ENCODE results near the gene DMTF1.

The DMTF1 gene

GRCh38 chr7:87159538-87159937, 7.3 kb downstream of the DMTF1 start:
- no peak overlapping the region for H3K9ac ChIP-seq (ENCODE audit: low read length)
- H3K36me3 ChIP-seq (ENCODE audit: control insufficient read depth, insufficient read depth, low read length): peaks cover 35% of the 10 kb centered on the region
- no peaks in the 10 kb centered on the region for H3K9me3 ChIP-seq (ENCODE audit: control insufficient read depth, insufficient read depth, low read depth, low read length)
- H3K27ac ChIP-seq (ENCODE audit: low read depth, low read length): no peak overlapping the region
- no peaks in the 10 kb centered on the region for H3K27me3 ChIP-seq (ENCODE audit: control insufficient read depth, insufficient read depth, low read length)
- peaks cover 11% of the 10 kb centered on the region for H3K4me1 ChIP-seq (ENCODE audit: control insufficient read depth, insufficient read depth, low read length)
- no peak overlapping the region for H3K4me3 ChIP-seq (ENCODE audit: low read depth, low read length)

- no peak overlapping the region for H3K4me3 ChIP-seq (ENCODE audit: low read depth, low read length)
- H3K9ac ChIP-seq (ENCODE audit: low read length): no peak overlapping the region
- H3K4me1 ChIP-seq (ENCODE audit: control insufficient read depth, insufficient read depth, low read length): no peaks in the 10 kb centered on the region
- H3K36me3 ChIP-seq (ENCODE audit: control insufficient read depth, insufficient read depth, low read length): peaks cover 71% of the 10 kb centered on the region
- H3K9me3 ChIP-seq (ENCODE audit: control insufficient read depth, insufficient read depth, low read depth, low read length): no peaks in the 10 kb centered on the region
- no peak overlapping the region for H3K27ac ChIP-seq (ENCODE audit: low read depth, low read length)
- no peaks in the 10 kb centered on the region for H3K27me3 ChIP-seq (ENCODE audit: control insufficient read depth, insufficient read depth, low read length)
These were observed 12.2 kb downstream of the DMTF1 start for GRCh38 chr7:87164433-87164832.

GRCh38 chr7:87170828-87171227, 18.6 kb downstream of the DMTF1 start:
- Histone ChIP-seq H3K36me3 (ENCODE audit: control insufficient read depth, insufficient read depth, low read length) (peaks cover 100% of the 10 kb centered on the region), H3K27ac (ENCODE audit: low read depth, low read length) (no peak overlapping the region), H3K4me1 (ENCODE audit: control insufficient read depth, insufficient read depth, low read length) (no peaks in the 10 kb centered on the region)

GRCh38 chr7:87171282-87171934, 19.2 kb downstream of the DMTF1 start:
- H3K27ac ChIP-seq (ENCODE audit: low read depth, low read length): no peak overlapping the region
- no peaks in the 10 kb centered on the region for H3K27me3 ChIP-seq (ENCODE audit: control insufficient read depth, insufficient read depth, low read length)
- H3K9me3 ChIP-seq (ENCODE audit: control insufficient read depth, insufficient read depth, low read depth, low read length): no peaks in the 10 kb centered on the region
- H3K4me3 ChIP-seq (ENCODE audit: low read depth, low read length): no peak overlapping the region
- H3K4me1 ChIP-seq (ENCODE audit: control insufficient read depth, insufficient read depth, low read length): no peaks in the 10 kb centered on the region
- H3K9ac ChIP-seq (ENCODE audit: low read length): no peak overlapping the region
- H3K36me3 ChIP-seq (ENCODE audit: control insufficient read depth, insufficient read depth, low read length): peaks cover 100% of the 10 kb centered on the region

More at GRCh38 chr7:87170828-87171227, 18.6 kb downstream of the DMTF1 start:
- no peak overlapping the region for H3K9ac ChIP-seq (ENCODE audit: low read length)
- no peak overlapping the region for H3K4me3 ChIP-seq (ENCODE audit: low read depth, low read length)
- no peaks in the 10 kb centered on the region for H3K9me3 ChIP-seq (ENCODE audit: control insufficient read depth, insufficient read depth, low read depth, low read length)
- no peaks in the 10 kb centered on the region for H3K27me3 ChIP-seq (ENCODE audit: control insufficient read depth, insufficient read depth, low read length)

GRCh38 chr7:87173471-87173870, 21.2 kb downstream of the DMTF1 start:
- H3K9ac ChIP-seq (ENCODE audit: low read length): no peak overlapping the region
- H3K4me1 ChIP-seq (ENCODE audit: control insufficient read depth, insufficient read depth, low read length): no peaks in the 10 kb centered on the region
- no peak overlapping the region for H3K4me3 ChIP-seq (ENCODE audit: low read depth, low read length)
- no peaks in the 10 kb centered on the region for H3K27me3 ChIP-seq (ENCODE audit: control insufficient read depth, insufficient read depth, low read length)
- H3K36me3 ChIP-seq (ENCODE audit: control insufficient read depth, insufficient read depth, low read length): peaks cover 99% of the 10 kb centered on the region
- no peak overlapping the region for H3K27ac ChIP-seq (ENCODE audit: low read depth, low read length)
- no peaks in the 10 kb centered on the region for H3K9me3 ChIP-seq (ENCODE audit: control insufficient read depth, insufficient read depth, low read depth, low read length)

- no peaks in the 10 kb centered on the region for H3K4me1 ChIP-seq (ENCODE audit: control insufficient read depth, insufficient read depth, low read length)
- peaks cover 94% of the 10 kb centered on the region for H3K36me3 ChIP-seq (ENCODE audit: control insufficient read depth, insufficient read depth, low read length)
- no peaks in the 10 kb centered on the region for H3K9me3 ChIP-seq (ENCODE audit: control insufficient read depth, insufficient read depth, low read depth, low read length)
- no peak overlapping the region for H3K9ac ChIP-seq (ENCODE audit: low read length)
- H3K4me3 ChIP-seq (ENCODE audit: low read depth, low read length): no peak overlapping the region
- no peaks in the 10 kb centered on the region for H3K27me3 ChIP-seq (ENCODE audit: control insufficient read depth, insufficient read depth, low read length)
- H3K27ac ChIP-seq (ENCODE audit: low read depth, low read length): no peak overlapping the region
These were observed 26.1 kb downstream of the DMTF1 start for GRCh38 chr7:87178320-87178719.

GRCh38 chr7:87179180-87179579, 26.9 kb downstream of the DMTF1 start:
- no peak overlapping the region for H3K9ac ChIP-seq (ENCODE audit: low read length)
- H3K4me1 ChIP-seq (ENCODE audit: control insufficient read depth, insufficient read depth, low read length): no peaks in the 10 kb centered on the region
- no peak overlapping the region for H3K4me3 ChIP-seq (ENCODE audit: low read depth, low read length)
- peaks cover 94% of the 10 kb centered on the region for H3K36me3 ChIP-seq (ENCODE audit: control insufficient read depth, insufficient read depth, low read length)
- H3K27me3 ChIP-seq (ENCODE audit: control insufficient read depth, insufficient read depth, low read length): no peaks in the 10 kb centered on the region
- H3K9me3 ChIP-seq (ENCODE audit: control insufficient read depth, insufficient read depth, low read depth, low read length): no peaks in the 10 kb centered on the region
- H3K27ac ChIP-seq (ENCODE audit: low read depth, low read length): no peak overlapping the region

- Histone ChIP-seq H3K9me3 (ENCODE audit: control insufficient read depth, insufficient read depth, low read depth, low read length) (no peaks in the 10 kb centered on the region), H3K36me3 (ENCODE audit: control insufficient read depth, insufficient read depth, low read length) (peaks cover 100% of the 10 kb centered on the region), H3K27ac (ENCODE audit: low read depth, low read length) (no peak overlapping the region), H3K27me3 (ENCODE audit: control insufficient read depth, insufficient read depth, low read length) (no peaks in the 10 kb centered on the region), H3K4me1 (ENCODE audit: control insufficient read depth, insufficient read depth, low read length) (no peaks in the 10 kb centered on the region), H3K4me3 (ENCODE audit: low read depth, low read length) (no peak overlapping the region), H3K9ac (ENCODE audit: low read length) (no peak overlapping the region)
These were observed 34.9 kb downstream of the DMTF1 start for GRCh38 chr7:87187120-87187519.

- Histone ChIP-seq H3K9ac (ENCODE audit: low read length) (no peak overlapping the region), H3K27me3 (ENCODE audit: control insufficient read depth, insufficient read depth, low read length) (no peaks in the 10 kb centered on the region), H3K36me3 (ENCODE audit: control insufficient read depth, insufficient read depth, low read length) (peaks cover 100% of the 10 kb centered on the region), H3K4me1 (ENCODE audit: control insufficient read depth, insufficient read depth, low read length) (no peaks in the 10 kb centered on the region), H3K27ac (ENCODE audit: low read depth, low read length) (no peak overlapping the region), H3K4me3 (ENCODE audit: low read depth, low read length) (no peak overlapping the region), H3K9me3 (ENCODE audit: control insufficient read depth, insufficient read depth, low read depth, low read length) (no peaks in the 10 kb centered on the region)
These were observed 36.7 kb downstream of the DMTF1 start for GRCh38 chr7:87188930-87189329.

GRCh38 chr7:87190783-87191182, 38.5 kb downstream of the DMTF1 start:
- no peaks in the 10 kb centered on the region for H3K27me3 ChIP-seq (ENCODE audit: control insufficient read depth, insufficient read depth, low read length)
- H3K36me3 ChIP-seq (ENCODE audit: control insufficient read depth, insufficient read depth, low read length): peaks cover 100% of the 10 kb centered on the region
- no peaks in the 10 kb centered on the region for H3K9me3 ChIP-seq (ENCODE audit: control insufficient read depth, insufficient read depth, low read depth, low read length)
- H3K9ac ChIP-seq (ENCODE audit: low read length): no peak overlapping the region
- no peak overlapping the region for H3K4me3 ChIP-seq (ENCODE audit: low read depth, low read length)
- H3K4me1 ChIP-seq (ENCODE audit: control insufficient read depth, insufficient read depth, low read length): no peaks in the 10 kb centered on the region
- H3K27ac ChIP-seq (ENCODE audit: low read depth, low read length): no peak overlapping the region

- Histone ChIP-seq H3K27ac (ENCODE audit: low read depth, low read length) (no peak overlapping the region), H3K36me3 (ENCODE audit: control insufficient read depth, insufficient read depth, low read length) (peaks cover 100% of the 10 kb centered on the region), H3K9me3 (ENCODE audit: control insufficient read depth, insufficient read depth, low read depth, low read length) (no peaks in the 10 kb centered on the region)
These were observed 40.7 kb downstream of the DMTF1 start for GRCh38 chr7:87192784-87193487.

More at GRCh38 chr7:87192784-87193487, 40.7 kb downstream of the DMTF1 start:
- no peak overlapping the region for H3K4me3 ChIP-seq (ENCODE audit: low read depth, low read length)
- H3K27me3 ChIP-seq (ENCODE audit: control insufficient read depth, insufficient read depth, low read length): no peaks in the 10 kb centered on the region
- H3K4me1 ChIP-seq (ENCODE audit: control insufficient read depth, insufficient read depth, low read length): no peaks in the 10 kb centered on the region
- no peak overlapping the region for H3K9ac ChIP-seq (ENCODE audit: low read length)

Data from HUES6 (cell line).